H9 (cell line): ENCODE data around the gene ENPEP. TPM values are rescaled to one million over a fixed set of nuclear protein-coding genes. Genes with fewer than 3 reads are reported as not detected.

Source experiments
- DNase-seq: peaks from one replicate; pipeline ENCODE4 v3.0.0-alpha.2; 2017
- H2AFZ ChIP-seq: one replicate; pipeline ENCODE4 v1.6.1; 2013; ENCODE audit warnings: mild to moderate bottlenecking, low read length, control low read depth, moderate library complexity
- H2AK5ac ChIP-seq: 2 replicates; pipeline ENCODE4 v1.6.1; 2013; ENCODE audit warnings: low read length, control low read depth, mixed read lengths; ENCODE audit not compliant: insufficient read length
- H2BK120ac ChIP-seq: one replicate; pipeline ENCODE4 v1.6.1; 2013; ENCODE audit warnings: low read depth, mild to moderate bottlenecking, low read length, control low read depth, inconsistent platforms; ENCODE audit not compliant: poor library complexity, severe bottlenecking
- H2BK12ac ChIP-seq: 2 replicates; pipeline ENCODE4 v1.6.1; 2013; ENCODE audit warnings: low read length, control low read depth, mixed read lengths, low read depth; ENCODE audit not compliant: insufficient read length
- H2BK15ac ChIP-seq: 2 replicates; pipeline ENCODE4 v1.6.1; 2013; ENCODE audit warnings: low read depth, low read length, control low read depth
- H2BK20ac ChIP-seq: one replicate; pipeline ENCODE4 v1.6.1; 2013; ENCODE audit warnings: low read depth, mild to moderate bottlenecking, low read length, control low read depth, inconsistent platforms; ENCODE audit not compliant: poor library complexity, severe bottlenecking
- H2BK5ac ChIP-seq: 2 replicates; pipeline ENCODE4 v1.6.1; 2013; ENCODE audit warnings: low read length, control low read depth, mixed read lengths; ENCODE audit not compliant: insufficient read length
- H3K14ac ChIP-seq: 2 replicates; pipeline ENCODE4 v1.6.1; 2013; ENCODE audit warnings: low read length, control low read depth; ENCODE audit not compliant: insufficient read depth
- H3K18ac ChIP-seq: 2 replicates; pipeline ENCODE4 v1.6.1; 2013; ENCODE audit warnings: low read depth, mild to moderate bottlenecking, mixed read lengths, low read length, control low read depth; ENCODE audit not compliant: insufficient read length
- H3K23ac ChIP-seq: 2 replicates; pipeline ENCODE4 v1.6.1; 2013; ENCODE audit warnings: low read length, control low read depth, mixed read lengths, low read depth; ENCODE audit not compliant: insufficient read length
- H3K23me2 ChIP-seq: 2 replicates; pipeline ENCODE4 v1.6.1; 2013; ENCODE audit warnings: low read depth, mild to moderate bottlenecking, mixed read lengths, low read length, control low read depth; ENCODE audit not compliant: insufficient read length, poor library complexity, severe bottlenecking
- H3K27ac ChIP-seq: 2 replicates; pipeline ENCODE4 v1.5.1; 2013; ENCODE audit warnings: low read length, control low read depth, mixed read lengths, low read depth; ENCODE audit not compliant: insufficient read length
- H3K27me3 ChIP-seq: 2 replicates; pipeline ENCODE4 v1.6.1; 2013; ENCODE audit warnings: low read length, control low read depth, inconsistent platforms; ENCODE audit not compliant: insufficient read depth
- H3K4ac ChIP-seq: 2 replicates; pipeline ENCODE4 v1.6.1; 2013; ENCODE audit warnings: low read depth, mild to moderate bottlenecking, control low read depth, inconsistent platforms, low read length, moderate library complexity
- H3K4me1 ChIP-seq: 2 replicates; pipeline ENCODE4 v1.6.1; 2013; ENCODE audit warnings: low read length, control low read depth, inconsistent platforms; ENCODE audit not compliant: insufficient read depth
- H3K4me2 ChIP-seq: 2 replicates; pipeline ENCODE4 v1.6.1; 2013; ENCODE audit warnings: low read length, control low read depth, mixed read lengths; ENCODE audit not compliant: insufficient read length, insufficient read depth
- H3K56ac ChIP-seq: 2 replicates; pipeline ENCODE4 v1.6.1; 2013; ENCODE audit warnings: low read depth, mild to moderate bottlenecking, mixed read lengths, low read length, control low read depth; ENCODE audit not compliant: insufficient read length
- H3K79me1 ChIP-seq: 2 replicates; pipeline ENCODE4 v1.6.1; 2013; ENCODE audit warnings: low read depth, mild to moderate bottlenecking, moderate library complexity, low read length, control low read depth, inconsistent platforms; ENCODE audit not compliant: insufficient read depth, poor library complexity, severe bottlenecking
- H3K79me2 ChIP-seq: 2 replicates; pipeline ENCODE4 v1.6.1; 2013; ENCODE audit warnings: low read length, control low read depth, inconsistent platforms; ENCODE audit not compliant: insufficient read depth
- H3K9ac ChIP-seq: 2 replicates; pipeline ENCODE4 v1.6.1; 2013; ENCODE audit warnings: low read length, control low read depth, mixed read lengths; ENCODE audit not compliant: insufficient read length; ENCODE audit errors: extremely low read depth
- H3K9me3 ChIP-seq: one replicate; pipeline ENCODE4 v1.6.1; 2013; ENCODE audit warnings: low read depth, low read length, inconsistent platforms; ENCODE audit not compliant: control insufficient read depth
- H3T11ph ChIP-seq: one replicate; pipeline ENCODE4 v1.6.1; 2013; ENCODE audit warnings: mild to moderate bottlenecking, low read length, control low read depth, inconsistent platforms
- H4K20me1 ChIP-seq: one replicate; pipeline ENCODE4 v1.6.1; 2013; ENCODE audit not compliant: control insufficient read depth, insufficient read length, insufficient read depth
- H4K5ac ChIP-seq: 2 replicates; pipeline ENCODE4 v1.6.1; 2013; ENCODE audit warnings: low read depth, mild to moderate bottlenecking, mixed read lengths, low read length, control low read depth; ENCODE audit not compliant: insufficient read length
- H4K8ac ChIP-seq: replicated peaks from 2 replicates; pipeline ENCODE4 v1.6.1; 2013; ENCODE audit warnings: low read length, control low read depth, mixed read lengths, low read depth; ENCODE audit not compliant: insufficient read length
- H4K91ac ChIP-seq: 2 replicates; pipeline ENCODE4 v1.6.1; 2013; ENCODE audit warnings: low read depth, mild to moderate bottlenecking, moderate library complexity, mixed read lengths, low read length, control low read depth; ENCODE audit not compliant: insufficient read length
- H3K27ac Mint-ChIP-seq, 3 experiments: 2 replicates in 2 of 3; 3 replicates in 1 of 3; pipeline ENCODE4 v1.8.0; 2020 to 2021; ENCODE audit warnings: mixed read lengths in 3 of 3, mild to moderate bottlenecking in 1 of 3, moderate library complexity in 1 of 3
- H3K27me3 Mint-ChIP-seq: 2 replicates; pipeline ENCODE4 v1.8.0; 2021; ENCODE audit warnings: low read depth, mild to moderate bottlenecking, moderate library complexity, mixed read lengths
- H3K36me3 Mint-ChIP-seq, 3 experiments: 2 replicates in 2 of 3; 3 replicates in 1 of 3; pipeline ENCODE4 v1.8.0; 2020 to 2021; ENCODE audit warnings: low read depth in 3 of 3, mixed read lengths in 3 of 3; ENCODE audit not compliant: insufficient read depth in 1 of 3
- H3K4me1 Mint-ChIP-seq, 2 experiments: 2 replicates each; pipeline ENCODE4 v1.8.0; 2020; ENCODE audit warnings: mixed read lengths in 2 of 2
- H3K4me3 Mint-ChIP-seq, 2 experiments: 2 replicates in 1 of 2; 3 replicates in 1 of 2; pipeline ENCODE4 v1.8.0; 2020 to 2021; ENCODE audit warnings: mild to moderate bottlenecking in 2 of 2, mixed read lengths in 2 of 2, moderate library complexity in 1 of 2
- H3K9me3 Mint-ChIP-seq, 2 experiments: 2 replicates in 1 of 2; 3 replicates in 1 of 2; pipeline ENCODE4 v1.8.0; 2020; ENCODE audit warnings: mild to moderate bottlenecking in 2 of 2, mixed read lengths in 2 of 2, moderate library complexity in 1 of 2
- CTCF ChIP-seq: fragments of 200-600 bp; sonication (generic); conservative IDR thresholded peaks from 3 replicates; pipeline ENCODE4 v1.8.0; 2021; ENCODE audit warnings: antibody characterized with exemption, mild to moderate bottlenecking
- WGBS: extraction: QIAGEN DNeasy Blood & Tissue Kit; methylation state at CpG from one replicate; pipeline ENCODE4 v1.1.7; 2013; ENCODE audit warnings: missing lambda C conversion rate, low lambda C conversion rate, mixed read lengths; ENCODE audit not compliant: insufficient read length; ENCODE audit errors: extremely low coverage; 5-methylcytosine and 5-hydroxymethylcytosine counted together
- total RNA-seq: library from RNA; stranded (reverse); gene quantifications from 2 replicates; pipeline ENCODE4 v1.2.1, GENCODE V29; 2021

ENPEP gene
- total RNA-seq, 1 experiment from 2014 or later: 0.44 TPM

- peak; percentile 62; the same call in 2 of the 3 replicates for TF ChIP-seq CTCF
- no peak overlapping the region for H2BK120ac ChIP-seq
- no peak overlapping the region for H3K4me3 Mint-ChIP-seq
- H3K18ac ChIP-seq: no peak overlapping the region
- no peaks in the 10 kb centered on the region for H3K27me3 ChIP-seq
- H3K4me1 ChIP-seq: no peaks in the 10 kb centered on the region
- H2AFZ ChIP-seq: no peak overlapping the region
- no peak overlapping the region for H3K9ac ChIP-seq
- H4K8ac ChIP-seq: no peak overlapping the region
- peaks cover 0 to under 1% of the 10 kb centered on the region in 2 experiments; a peak in 1 of 4 replicates for H3K4me1 Mint-ChIP-seq
- H4K5ac ChIP-seq: no peak overlapping the region
- H2BK12ac ChIP-seq: no peak overlapping the region
- H3K79me1 ChIP-seq: no peaks in the 10 kb centered on the region
- no peaks in the 10 kb centered on the region for H3K27me3 Mint-ChIP-seq
- no peak overlapping the region for H2BK15ac ChIP-seq
- no peaks in the 10 kb centered on the region for H3K23me2 ChIP-seq
- DNase-seq: no peak
- H4K91ac ChIP-seq: no peak overlapping the region
- H3K27ac ChIP-seq: no peak overlapping the region
- H3K36me3 Mint-ChIP-seq: no peaks in the 10 kb centered on the region
- H3K4me2 ChIP-seq: no peak overlapping the region
- H4K20me1 ChIP-seq: no peaks in the 10 kb centered on the region
- no peaks in the 10 kb centered on the region for H3K79me2 ChIP-seq
- no peak overlapping the region for H3K4ac ChIP-seq
- H2BK20ac ChIP-seq: no peak overlapping the region
- H2AK5ac ChIP-seq: no peak overlapping the region
- H3K9me3 ChIP-seq: no peaks in the 10 kb centered on the region
- no peaks in the 10 kb centered on the region for H3K9me3 Mint-ChIP-seq
- H3K56ac ChIP-seq: no peak overlapping the region
- H3K23ac ChIP-seq: no peak overlapping the region
- no peak overlapping the region for H3K14ac ChIP-seq
- H3K27ac Mint-ChIP-seq: no peak overlapping the region
- H2BK5ac ChIP-seq: no peak overlapping the region
- no peak overlapping the region for H3T11ph ChIP-seq
- WGBS: no CpG with 5 or more reads among the region's 4 CpGs
These were observed 33.1 kb downstream of the ENPEP start for GRCh38 chr4:110508827-110509710.
